Naive thymus-derived CD8-positive, alpha-beta T cell (primary cell): ENCODE results near the gene TAS2R5. TPM values are rescaled to one million over a fixed set of nuclear protein-coding genes. Genes with fewer than 3 reads are reported as not detected.
"Not testable (repeated sequence)": the region's sequence is repeated elsewhere in the genome, so short reads cannot be mapped to it uniquely, and the experiment has no call there.

Source experiments
- ATAC-seq, 2 donors: fragments of 150-1000 bp; cut with Tn5 transposase in 1 of 2; sonication (Bioruptor Pico), chemical (Tn5 transposase) in 1 of 2; 1 replicate in 1 of 2; 2 replicates in 1 of 2; pipeline ENCODE4 v1.10.0; 2021; ENCODE audit warnings: mild to moderate bottlenecking in 2 of 2, moderate library complexity in 2 of 2
- POLR2A ChIA-PET: fragments of 350-600 bp; sonication (Branson Sonifier 250); formaldehyde crosslinking; loops from one replicate; lab custom pipeline; 2021; ENCODE audit warnings: antibody characterized with exemption; lab: Charles Lee
- DNase-seq, 10 donors: peaks; one replicate each; pipeline versions ENCODE4 v3.0.0 to v3.0.0-alpha.2; 2020 to 2022
- H3K27ac Mint-ChIP-seq, 10 donors: one replicate each; pipeline ENCODE4 v1.8.0; 2020 to 2022; ENCODE audit warnings: mild to moderate bottlenecking in 10 of 10, mixed read lengths in 10 of 10, moderate library complexity in 4 of 10, inconsistent platforms in 1 of 10
- H3K27me3 Mint-ChIP-seq, 5 donors: one replicate each; pipeline ENCODE4 v1.8.0; 2021 to 2022; ENCODE audit warnings: mixed read lengths in 5 of 5
- H3K36me3 Mint-ChIP-seq, 3 donors: one replicate each; pipeline ENCODE4 v1.8.0; 2020 to 2022; ENCODE audit warnings: mixed read lengths in 3 of 3, mild to moderate bottlenecking in 2 of 3, inconsistent platforms in 1 of 3
- H3K4me1 Mint-ChIP-seq, 4 donors: one replicate each; pipeline ENCODE4 v1.8.0; 2021 to 2022; ENCODE audit warnings: mixed read lengths in 4 of 4
- H3K4me3 Mint-ChIP-seq, 10 donors: one replicate each; pipeline ENCODE4 v1.8.0; 2020 to 2022; ENCODE audit warnings: mild to moderate bottlenecking in 10 of 10, mixed read lengths in 10 of 10, moderate library complexity in 6 of 10, inconsistent platforms in 1 of 10
- H3K9me3 Mint-ChIP-seq, 9 donors: one replicate each; pipeline ENCODE4 v1.8.0; 2020 to 2022; ENCODE audit warnings: mixed read lengths in 9 of 9, mild to moderate bottlenecking in 3 of 9, inconsistent platforms in 1 of 9, moderate library complexity in 1 of 9
- polyA plus RNA-seq, 3 donors: library from polyadenylated mRNA; unstranded; fragments of 300-500 nt; fragmentation: Illumina TruSeq; gene quantifications; one replicate each; pipeline ENCODE4 v1.2.3, GENCODE V29; 2021
- total RNA-seq, 8 experiments: library from RNA in 2 of 8; stranded (reverse) in 2 of 8; gene quantifications; one replicate each; pipeline ENCODE4 v1.2.3 and lab custom pipeline; 2021 to 2026

The TAS2R5 gene, protein sequence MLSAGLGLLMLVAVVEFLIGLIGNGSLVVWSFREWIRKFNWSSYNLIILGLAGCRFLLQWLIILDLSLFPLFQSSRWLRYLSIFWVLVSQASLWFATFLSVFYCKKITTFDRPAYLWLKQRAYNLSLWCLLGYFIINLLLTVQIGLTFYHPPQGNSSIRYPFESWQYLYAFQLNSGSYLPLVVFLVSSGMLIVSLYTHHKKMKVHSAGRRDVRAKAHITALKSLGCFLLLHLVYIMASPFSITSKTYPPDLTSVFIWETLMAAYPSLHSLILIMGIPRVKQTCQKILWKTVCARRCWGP
- total RNA-seq (1 to 10 TPM; 3.6 to 5.2 TPM), polyA plus RNA-seq (under 1 TPM in 1 of 3 donors, not detected in 2; 0.16 TPM), total RNA-seq (lab: John Stamatoyannopoulos, UW) (0.59 to 2.4 (median 0.88) reads per million in 6 experiments)

DNA sequence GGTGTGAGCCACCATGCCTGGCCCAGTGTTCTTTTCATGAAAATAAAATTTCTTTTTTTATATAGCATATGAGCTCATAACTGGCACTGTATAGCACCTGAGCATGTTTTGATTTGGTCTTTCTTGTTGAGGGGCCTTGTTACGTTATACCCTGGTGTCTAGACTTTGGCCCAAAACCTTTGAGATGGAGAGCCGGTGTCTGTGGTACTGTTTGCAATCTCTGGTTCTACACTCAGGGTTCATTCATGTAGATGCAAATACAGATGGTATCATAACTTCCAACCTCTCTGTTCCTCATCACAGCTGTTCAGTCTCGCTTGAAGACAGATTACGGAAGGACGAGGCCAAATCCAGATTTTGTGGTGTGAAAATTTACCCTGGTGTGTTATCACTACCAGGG, at the start of gene TAS2R5:
Gene TAS2R5, plus strand, starts transcription at position 301 of the 400 bp plus-strand sequence. CDS start 145 bp downstream, outside the sequence.
- Mint-ChIP-seq H3K9me3 (no peaks in the 10 kb centered on the region), H3K27me3 (no peaks in the 10 kb centered on the region), H3K36me3 (peaks cover 0 to 52% (median 25%) of the 10 kb centered on the region in 3 donors), H3K4me3 (no peak within 1 kb of the TSS), H3K4me1 (peaks cover 0 to 4% (median 1%) of the 10 kb centered on the region in 4 donors), H3K27ac (no peak within 1 kb of the TSS)
- DNase-seq (no peak), ATAC-seq (no peak)
- POLR2A ChIA-PET: no interaction called here

DNA sequence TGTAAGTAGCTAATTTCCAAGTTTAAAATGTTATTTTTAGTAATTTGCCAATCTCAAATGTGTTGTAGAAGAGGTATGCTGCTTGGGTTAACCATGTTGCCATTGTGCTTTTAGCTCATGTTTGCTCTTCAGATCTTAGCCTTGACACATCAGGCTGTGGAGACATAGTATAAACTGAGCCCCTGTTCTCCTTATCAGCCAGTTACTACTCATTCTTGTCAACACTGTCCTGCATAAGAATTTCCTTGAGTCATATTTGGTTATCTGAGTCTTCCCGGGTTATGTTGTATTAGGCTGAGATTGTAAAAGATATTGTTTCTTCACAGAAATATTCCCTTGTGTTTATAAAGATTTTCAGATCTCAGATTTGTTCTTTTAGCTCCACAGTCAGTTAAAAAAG, 47.8 kb upstream of the TAS2R5 start:
- Mint-ChIP-seq H3K27ac (peak overlapping the region in 1 of 10 donors; percentile 34), H3K27me3 (no peaks in the 10 kb centered on the region), H3K4me1 (peaks cover 21 to 52% (median 45%) of the 10 kb centered on the region in 4 donors), H3K36me3 (peaks cover 16 to 76% (median 18%) of the 10 kb centered on the region in 3 donors), H3K4me3 (no peak overlapping the region), H3K9me3 (no peaks in the 10 kb centered on the region)
- ATAC-seq: no peak
- no peak for DNase-seq
- POLR2A ChIA-PET: interaction anchor here (5.9 kb wide), 1 partner anchor 41 kb away, joined by 75 read pairs; the partner anchor contains the start of gene DENND11

DNA sequence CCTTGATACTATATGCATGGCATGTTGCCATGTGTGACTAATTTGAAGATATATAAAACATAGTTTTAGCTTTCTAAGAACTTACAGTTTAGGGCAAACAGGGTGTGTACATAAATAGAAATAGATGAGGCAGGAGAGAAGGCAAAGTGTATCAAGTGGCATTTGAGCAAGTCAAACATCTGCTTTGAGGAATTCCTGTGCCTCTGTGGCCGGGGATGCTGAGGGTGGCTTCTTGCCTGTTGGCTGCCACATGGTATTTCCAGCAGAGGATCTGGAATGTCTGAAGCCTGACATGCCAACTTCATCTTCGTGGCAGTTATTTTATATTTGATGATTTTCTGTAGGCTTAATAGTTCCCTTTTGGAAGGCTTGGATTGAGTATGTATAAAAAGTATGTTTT, 45.9 kb upstream of the TAS2R5 start:
- H3K4me1 Mint-ChIP-seq: peaks cover 14 to 37% (median 29%) of the 10 kb centered on the region in 4 donors
- no peaks in the 10 kb centered on the region for H3K9me3 Mint-ChIP-seq
- POLR2A ChIA-PET: no interaction called here
- H3K36me3 Mint-ChIP-seq: peaks cover 12 to 82% (median 26%) of the 10 kb centered on the region in 3 donors
- ATAC-seq (no peak), DNase-seq (no peak)
- no peak overlapping the region for H3K27ac Mint-ChIP-seq
- no peaks in the 10 kb centered on the region for H3K27me3 Mint-ChIP-seq
- no peak overlapping the region for H3K4me3 Mint-ChIP-seq

DNA sequence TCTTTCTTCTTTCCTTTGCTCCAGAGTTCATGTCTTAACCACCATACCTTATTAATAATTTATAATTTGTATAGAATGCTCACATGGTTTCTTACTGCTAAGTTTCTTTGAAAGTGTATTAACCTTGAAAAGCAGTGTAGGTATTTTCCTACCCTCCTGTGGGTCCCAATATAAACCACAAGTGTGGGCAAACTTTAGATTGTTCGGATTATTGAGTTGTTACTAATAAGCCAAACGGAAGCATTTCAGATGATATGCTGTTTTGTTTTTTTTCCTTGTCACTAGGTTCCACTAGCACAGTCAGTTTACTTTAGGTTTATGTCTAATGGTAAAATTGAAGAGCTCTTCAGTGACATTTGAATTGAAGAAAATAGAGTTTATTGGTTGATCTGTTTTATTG, 41.6 kb upstream of the TAS2R5 start:
- POLR2A ChIA-PET: no interaction called here
- no peak for DNase-seq
- Mint-ChIP-seq H3K9me3 (peaks cover 0 to 37% (median 23%) of the 10 kb centered on the region in 9 donors), H3K4me1 (peaks cover 0 to 6% (median 0%) of the 10 kb centered on the region in 4 donors), H3K4me3 (no peak overlapping the region), H3K36me3 (peaks cover 41 to 89% (median 68%) of the 10 kb centered on the region in 3 donors), H3K27me3 (no peaks in the 10 kb centered on the region), H3K27ac (no peak overlapping the region)
- ATAC-seq: no peak

DNA sequence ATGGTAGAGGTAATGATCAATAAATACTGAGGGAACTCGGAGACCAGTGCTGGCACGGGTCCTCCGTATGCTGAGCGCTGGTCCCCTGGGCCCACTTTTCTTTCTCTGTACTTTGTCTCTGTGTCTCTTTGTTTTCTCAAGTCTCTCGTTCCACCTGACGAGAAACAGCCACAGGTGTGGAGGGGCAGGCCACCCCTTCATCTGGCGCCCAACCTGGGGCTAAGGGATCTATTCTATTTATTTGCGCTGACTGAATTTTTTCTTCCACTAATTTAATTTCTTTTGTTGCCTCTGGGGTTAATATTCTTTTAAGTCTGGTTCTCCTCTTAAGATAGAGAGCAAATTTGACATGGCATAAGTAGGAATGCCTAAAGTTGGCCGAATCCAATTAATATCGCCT, 38.1 kb upstream of the TAS2R5 start:
- H3K27ac Mint-ChIP-seq, DNase-seq, H3K4me3 Mint-ChIP-seq, POLR2A ChIA-PET, H3K27me3 Mint-ChIP-seq, ATAC-seq: not testable (repeated sequence)
- H3K4me1 Mint-ChIP-seq: peaks cover 0 to 17% (median 2%) of the 10 kb centered on the region in 4 donors
- peaks cover 0 to 42% (median 23%) of the 10 kb centered on the region in 9 donors for H3K9me3 Mint-ChIP-seq
- H3K36me3 Mint-ChIP-seq: peaks cover 36 to 89% (median 70%) of the 10 kb centered on the region in 3 donors

DNA sequence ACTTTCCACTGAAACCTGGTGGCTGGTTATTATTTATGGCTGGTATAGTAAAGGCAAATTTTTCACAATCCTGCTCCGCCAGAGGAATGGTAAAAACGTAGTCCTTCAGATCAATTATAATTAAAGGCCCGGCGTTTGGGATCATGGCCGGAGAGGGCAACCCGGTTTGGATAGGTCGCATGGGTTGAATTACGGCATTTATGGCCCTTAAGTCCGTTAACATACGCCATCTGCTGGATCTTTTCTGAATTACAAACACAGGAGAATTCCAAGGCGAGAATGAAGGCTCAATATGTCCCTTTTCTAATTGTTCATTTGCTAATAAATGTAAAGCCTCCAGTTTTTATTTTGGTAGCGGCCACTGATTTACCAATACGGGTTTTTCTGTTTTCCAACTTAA, 37.4 kb upstream of the TAS2R5 start:
- H3K27ac Mint-ChIP-seq: peak overlapping the region in 1 of 10 donors; percentile 11
- peaks cover 0 to 42% (median 23%) of the 10 kb centered on the region in 9 donors for H3K9me3 Mint-ChIP-seq
- POLR2A ChIA-PET: no interaction called here
- H3K36me3 Mint-ChIP-seq: peaks cover 36 to 95% (median 74%) of the 10 kb centered on the region in 3 donors
- DNase-seq (no peak), ATAC-seq (no peak)
- H3K27me3 Mint-ChIP-seq: no peaks in the 10 kb centered on the region
- peaks cover 0 to 17% (median 2%) of the 10 kb centered on the region in 4 donors for H3K4me1 Mint-ChIP-seq
- no peak overlapping the region for H3K4me3 Mint-ChIP-seq

DNA sequence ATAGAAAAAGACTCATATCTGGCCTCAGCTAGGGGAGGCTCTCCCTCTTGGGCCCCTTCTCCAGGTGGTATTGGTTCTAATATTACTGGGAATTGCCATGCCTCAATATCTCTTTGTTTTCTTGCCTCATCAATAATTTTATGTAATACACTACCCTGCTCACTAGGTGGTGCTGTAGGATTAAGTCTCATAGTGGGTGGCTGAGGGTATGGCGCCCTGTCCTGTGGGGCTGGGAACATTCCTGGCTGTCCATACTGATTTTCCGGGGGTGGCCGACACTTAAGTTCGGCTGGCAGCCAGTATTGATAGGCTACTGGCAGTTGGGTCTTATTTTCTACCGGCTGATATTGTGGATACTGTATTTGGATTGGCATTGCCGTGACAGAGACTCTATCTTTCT, 35.1 kb upstream of the TAS2R5 start:
- peaks cover 34 to 96% (median 73%) of the 10 kb centered on the region in 3 donors for H3K36me3 Mint-ChIP-seq
- ATAC-seq (no peak), DNase-seq (peak in 3 of 10 donors; percentile 15 to 28 (median 15))
- peak overlapping the region in 1 of 10 donors; percentile 72 for H3K27ac Mint-ChIP-seq
- peaks cover 0 to 17% (median 3%) of the 10 kb centered on the region in 4 donors for H3K4me1 Mint-ChIP-seq
- H3K9me3 Mint-ChIP-seq: peaks cover 0 to 39% (median 21%) of the 10 kb centered on the region in 9 donors
- POLR2A ChIA-PET: no interaction called here
- no peaks in the 10 kb centered on the region for H3K27me3 Mint-ChIP-seq
- H3K4me3 Mint-ChIP-seq: no peak overlapping the region

DNA sequence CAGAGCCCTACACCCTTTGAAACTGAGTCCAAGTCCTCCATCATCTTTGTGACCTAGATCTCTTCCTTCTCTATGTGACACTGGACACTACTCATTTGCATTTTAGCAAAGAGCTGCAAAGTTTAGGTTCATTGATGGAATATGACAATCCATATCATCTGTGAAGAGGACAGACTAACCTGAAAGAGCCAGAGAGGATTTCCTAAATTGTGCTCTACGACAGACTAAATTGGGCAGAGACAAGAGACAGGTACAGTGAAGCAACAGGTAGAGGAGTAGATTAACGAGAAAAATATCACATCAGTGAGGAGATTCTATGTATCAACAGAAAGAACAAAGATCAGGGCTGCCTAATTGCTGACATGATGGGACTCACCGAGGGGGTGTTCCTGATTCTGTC, 26.2 kb upstream of the TAS2R5 start, which contains the start of gene TAS2R3:
Gene TAS2R3, plus strand, starts transcription at position 301 of the 400 bp plus-strand sequence. Its CDS starts 62 bp downstream, at position 363.
- no peaks in the 10 kb centered on the region for H3K9me3 Mint-ChIP-seq
- peak within 1 kb of the TSS in 2 of 10 donors; percentile 24 to 54 for H3K27ac Mint-ChIP-seq
- H3K27me3 Mint-ChIP-seq: no peaks in the 10 kb centered on the region
- DNase-seq (no peak), ATAC-seq (no peak)
- no peak within 1 kb of the TSS for H3K4me3 Mint-ChIP-seq
- POLR2A ChIA-PET: no interaction called here
- peaks cover 8 to 75% (median 49%) of the 10 kb centered on the region in 3 donors for H3K36me3 Mint-ChIP-seq
- H3K4me1 Mint-ChIP-seq: peaks cover 0 to 31% (median 19%) of the 10 kb centered on the region in 4 donors

DNA sequence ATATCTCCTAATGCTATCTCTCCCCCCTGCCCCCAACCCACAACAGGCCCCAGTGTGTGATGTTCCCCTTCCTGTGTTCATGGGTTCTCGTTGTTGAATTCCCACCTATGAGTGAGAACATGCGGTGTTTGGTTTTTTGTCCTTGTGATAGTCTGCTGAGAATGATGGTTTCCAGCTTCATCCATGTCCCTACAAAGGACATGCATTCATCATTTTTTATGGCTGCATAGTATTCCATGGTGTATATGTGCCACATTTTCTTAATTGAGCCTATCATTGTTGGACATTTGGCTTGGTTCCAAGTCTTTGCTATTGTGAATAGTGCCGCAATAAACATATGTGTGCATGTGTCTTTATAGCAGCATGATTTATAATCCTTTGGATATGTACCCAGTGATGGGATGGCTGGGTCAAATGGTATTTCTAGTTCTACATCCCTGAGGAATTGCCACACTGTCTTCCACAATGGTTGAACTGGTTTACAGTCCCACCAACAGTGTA, 19.9 kb upstream of the TAS2R5 start:
- H3K4me3 Mint-ChIP-seq, H3K9me3 Mint-ChIP-seq, H3K27me3 Mint-ChIP-seq, DNase-seq, POLR2A ChIA-PET, ATAC-seq, H3K27ac Mint-ChIP-seq: not testable (repeated sequence)
- Mint-ChIP-seq H3K4me1 (peaks cover 3 to 31% (median 15%) of the 10 kb centered on the region in 4 donors), H3K36me3 (peaks cover 0 to 58% (median 51%) of the 10 kb centered on the region in 3 donors)

DNA sequence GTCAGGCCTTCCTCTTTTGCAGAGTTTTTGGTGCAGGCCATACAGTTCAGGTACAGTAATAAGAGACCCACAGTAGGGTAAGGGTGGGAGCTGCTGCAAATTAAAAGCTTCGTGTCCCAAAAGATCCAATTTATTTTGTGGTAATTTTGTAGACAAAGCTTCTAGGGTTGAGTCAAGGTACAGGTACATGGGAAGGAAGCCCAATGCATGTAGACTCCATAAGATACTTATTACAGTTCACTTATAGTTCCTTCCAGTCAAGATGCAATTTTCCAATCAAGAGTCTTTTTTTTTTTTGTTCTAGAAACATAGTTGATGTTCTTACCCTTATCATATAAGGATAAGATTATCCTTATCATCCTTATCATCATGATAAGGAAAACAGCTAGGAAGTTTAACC, 13.6 kb upstream of the TAS2R5 start, which contains the start of gene TAS2R4:
Gene TAS2R4, plus strand, starts transcription at position 301 of the 400 bp plus-strand sequence. CDS start 1,815 bp downstream, outside the sequence.
- DNase-seq: no peak
- peaks cover 6 to 69% (median 38%) of the 10 kb centered on the region in 3 donors for H3K36me3 Mint-ChIP-seq
- no peaks in the 10 kb centered on the region for H3K27me3 Mint-ChIP-seq

DNA sequence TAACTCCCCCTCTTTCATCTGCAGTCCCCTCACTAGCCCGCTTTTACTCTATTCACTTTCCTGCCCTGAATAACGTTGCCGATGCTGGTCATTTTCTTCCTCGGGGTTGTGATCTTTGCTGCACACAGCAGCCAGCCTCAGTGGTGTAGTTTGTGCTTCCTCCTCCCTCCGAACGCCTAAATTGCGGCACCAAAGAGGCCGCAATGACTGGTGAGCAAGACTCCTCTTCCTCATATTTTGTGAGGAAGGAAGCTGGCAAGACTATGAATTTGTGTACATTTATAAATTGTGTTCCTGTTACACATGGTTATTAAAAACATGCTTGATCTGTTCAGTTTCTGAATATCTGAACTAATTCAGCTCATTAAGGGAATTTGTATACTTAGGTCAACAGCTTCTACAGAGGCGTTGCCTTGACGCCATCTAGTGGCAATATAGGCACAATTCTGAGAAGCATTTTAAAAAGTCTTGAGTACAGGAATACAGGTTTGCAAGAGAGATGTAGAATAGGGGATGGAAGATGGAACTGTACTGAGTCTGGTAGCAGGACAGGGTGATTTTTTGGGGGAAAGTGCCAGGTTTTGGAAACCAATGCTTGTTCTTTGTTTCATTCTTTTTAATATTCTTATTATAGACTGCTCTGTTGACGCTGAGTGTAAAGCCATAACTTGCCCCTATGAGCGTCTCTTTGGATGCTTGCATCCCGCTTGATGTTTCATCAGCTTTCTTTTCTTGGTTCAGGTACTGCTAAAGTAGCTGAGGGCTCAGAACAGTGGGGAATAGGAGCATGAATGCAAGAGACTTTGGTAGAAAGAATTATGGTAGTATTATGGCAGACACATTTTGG, 4.1 kb upstream of the TAS2R5 start:
- no peaks in the 10 kb centered on the region for H3K27me3 Mint-ChIP-seq
- no peak overlapping the region for H3K27ac Mint-ChIP-seq
- H3K9me3 Mint-ChIP-seq: no peaks in the 10 kb centered on the region
- peaks cover 0 to 33% (median 13%) of the 10 kb centered on the region in 3 donors for H3K36me3 Mint-ChIP-seq
- H3K4me3 Mint-ChIP-seq: no peak overlapping the region
- ATAC-seq (peak in 1 of 2 donors; percentile 48), DNase-seq (peak in 5 of 10 donors; percentile 9 to 41 (median 25))
- POLR2A ChIA-PET: no interaction called here
- peaks cover 0 to 3% (median 1%) of the 10 kb centered on the region in 4 donors for H3K4me1 Mint-ChIP-seq

More for the DNA sequence above, 13.6 kb upstream of the TAS2R5 start, which contains the start of gene TAS2R4:
- peaks cover 3 to 18% (median 11%) of the 10 kb centered on the region in 4 donors for H3K4me1 Mint-ChIP-seq
- H3K4me3 Mint-ChIP-seq: no peak within 1 kb of the TSS
- H3K9me3 Mint-ChIP-seq: peaks cover 0 to 4% (median 0%) of the 10 kb centered on the region in 9 donors
- no peak for ATAC-seq
- H3K27ac Mint-ChIP-seq: no peak within 1 kb of the TSS
- POLR2A ChIA-PET: no interaction called here

DNA sequence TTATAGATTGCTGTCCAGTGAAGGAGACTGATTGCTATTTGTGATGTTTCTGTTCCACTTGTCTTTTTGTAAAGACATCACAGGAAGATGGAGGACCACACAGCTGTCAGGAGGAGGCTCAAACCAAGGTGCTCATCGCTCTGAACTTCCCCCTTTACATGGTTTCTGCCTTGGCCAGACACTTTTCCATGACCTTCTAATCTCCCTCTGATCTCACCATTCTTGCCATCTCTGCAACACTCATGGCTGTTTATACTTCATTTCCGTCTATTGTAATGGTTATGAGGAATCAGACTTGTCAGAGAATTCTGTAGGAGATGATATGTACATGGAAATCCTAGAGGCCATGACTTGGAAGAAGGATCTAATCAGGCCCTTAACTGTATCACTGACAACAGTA, 1.7 kb upstream of the TAS2R5 start:
- Mint-ChIP-seq H3K4me1 (peaks cover 0 to 4% (median 1%) of the 10 kb centered on the region in 4 donors), H3K36me3 (peaks cover 0 to 43% (median 20%) of the 10 kb centered on the region in 3 donors), H3K9me3 (no peaks in the 10 kb centered on the region), H3K27ac (no peak overlapping the region), H3K4me3 (no peak overlapping the region), H3K27me3 (no peaks in the 10 kb centered on the region)
- DNase-seq: no peak
- ATAC-seq: no peak
- POLR2A ChIA-PET: no interaction called here
